ENCODE results near the gene GUCD1. TPM values are rescaled to one million over a fixed set of nuclear protein-coding genes. Genes with fewer than 3 reads are reported as not detected.

GUCD1 gene
- total and polyA plus RNA-seq, 9 of the 15 experiments (the other 6 are each of a cell fraction or from before 2014, with no cell fraction given): 31.5 to 67.8 (median 50.3) TPM

GRCh38 chr22:24566899-24567511 lies 12.1 kb upstream of the GUCD1 start (continued):
- TF ChIP-seq, protein P1, sequence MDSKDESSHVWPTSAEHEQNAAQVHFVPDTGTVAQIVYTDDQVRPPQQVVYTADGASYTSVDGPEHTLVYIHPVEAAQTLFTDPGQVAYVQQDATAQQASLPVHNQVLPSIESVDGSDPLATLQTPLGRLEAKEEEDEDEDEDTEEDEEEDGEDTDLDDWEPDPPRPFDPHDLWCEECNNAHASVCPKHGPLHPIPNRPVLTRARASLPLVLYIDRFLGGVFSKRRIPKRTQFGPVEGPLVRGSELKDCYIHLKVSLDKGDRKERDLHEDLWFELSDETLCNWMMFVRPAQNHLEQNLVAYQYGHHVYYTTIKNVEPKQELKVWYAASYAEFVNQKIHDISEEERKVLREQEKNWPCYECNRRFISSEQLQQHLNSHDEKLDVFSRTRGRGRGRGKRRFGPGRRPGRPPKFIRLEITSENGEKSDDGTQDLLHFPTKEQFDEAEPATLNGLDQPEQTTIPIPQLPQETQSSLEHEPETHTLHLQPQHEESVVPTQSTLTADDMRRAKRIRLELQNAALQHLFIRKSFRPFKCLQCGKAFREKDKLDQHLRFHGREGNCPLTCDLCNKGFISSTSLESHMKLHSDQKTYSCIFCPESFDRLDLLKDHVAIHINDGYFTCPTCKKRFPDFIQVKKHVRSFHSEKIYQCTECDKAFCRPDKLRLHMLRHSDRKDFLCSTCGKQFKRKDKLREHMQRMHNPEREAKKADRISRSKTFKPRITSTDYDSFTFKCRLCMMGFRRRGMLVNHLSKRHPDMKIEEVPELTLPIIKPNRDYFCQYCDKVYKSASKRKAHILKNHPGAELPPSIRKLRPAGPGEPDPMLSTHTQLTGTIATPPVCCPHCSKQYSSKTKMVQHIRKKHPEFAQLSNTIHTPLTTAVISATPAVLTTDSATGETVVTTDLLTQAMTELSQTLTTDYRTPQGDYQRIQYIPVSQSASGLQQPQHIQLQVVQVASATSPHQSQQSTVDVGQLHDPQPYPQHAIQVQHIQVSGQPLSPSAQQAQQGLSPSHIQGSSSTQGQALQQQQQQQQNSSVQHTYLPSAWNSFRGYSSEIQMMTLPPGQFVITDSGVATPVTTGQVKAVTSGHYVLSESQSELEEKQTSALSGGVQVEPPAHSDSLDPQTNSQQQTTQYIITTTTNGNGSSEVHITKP (IDR thresholded peaks at IDR 0.05; ENCODE audit: partially characterized antibody): no peak

GRCh38 chr22:24565077-24565476 lies 10.1 kb upstream of the GUCD1 start:
- FAIRE-seq (no peak), DNase-seq (ENCODE audit: extremely low read depth in 1 of 4, low spot score in 3 of 4) (no peak), ATAC-seq (no peak)
- no peaks in the 10 kb centered on the region for H3K27me3 ChIP-seq (ENCODE audit: control insufficient read depth in 2 of 2, insufficient read depth in 2 of 2, low read length in 2 of 2)
- peaks cover 80% of the 10 kb centered on the region; the same call in 2 of the 3 replicates for H3K36me3 ChIP-seq (ENCODE audit: control insufficient read depth, insufficient read depth, low read length)
- H3K9me1 ChIP-seq (ENCODE audit: control insufficient read depth, insufficient read depth, low read length): no peaks in the 10 kb centered on the region
- in situ Hi-C loops (cut with MboI) (no loop called here), intact Hi-C loops (cut with micrococcal nuclease) (no loop called here)
- H3K79me2 ChIP-seq (ENCODE audit: control insufficient read depth, insufficient read depth, low read length): peaks cover 76% of the 10 kb centered on the region
- H3K27ac ChIP-seq (ENCODE audit: extremely low read depth, low read depth, low read length): no peak overlapping the region
- CTCF ChIA-PET (ENCODE audit: low intra/inter-chr PET ratio): no interaction called here
- H3K4me1 ChIP-seq (replicated peaks in 1 of 2; ENCODE audit: control insufficient read depth in 2 of 2, insufficient read depth in 2 of 2, low read length in 2 of 2): peaks cover 0 to 4% of the 10 kb centered on the region in 2 experiments; a peak in 2 of 5 replicates
- H4K20me1 ChIP-seq (replicated peaks; ENCODE audit: control insufficient read depth, insufficient read depth, low read length): peaks cover 13% of the 10 kb centered on the region
- H3K9me3 ChIP-seq (replicated peaks; ENCODE audit: control insufficient read depth, insufficient read depth, low read depth, low read length): no peaks in the 10 kb centered on the region
- no peak overlapping the region for H3K9ac ChIP-seq (ENCODE audit: insufficient read depth in 1 of 2, low read depth in 2 of 2, low read length in 2 of 2)
- no peak overlapping the region for H3K4me3 ChIP-seq
- WGBS (ENCODE audit: insufficient coverage, low coverage, missing lambda C conversion rate): 92% methylated on average over 2 of the region's 2 CpGs
- POLR2A ChIA-PET: interaction anchor here (0.9 to 1.1 kb wide), 2 partner anchors 9 to 10 kb away, joined by 3 read pairs; partner anchors contain the start of gene GUCD1
- no TSS peak for BruUV-seq (replicated peaks)
- no peak overlapping the region for H2AFZ ChIP-seq (ENCODE audit: low read depth, low read length)
- no peak overlapping the region for H3K4me2 ChIP-seq (ENCODE audit: insufficient read depth, low read length)
- TF ChIP-seq ESRRA (IDR thresholded peaks at IDR 0.05; ENCODE audit: borderline replicate concordance, low read depth) (no peak), CBX8 (IDR thresholded peaks at IDR 0.05; ENCODE audit: borderline replicate concordance, extremely low read depth, low read depth, low read length, poor library complexity, severe bottlenecking) (no peak), SREBF1 (IDR thresholded peaks at IDR 0.05; ENCODE audit: borderline replicate concordance, low read depth, low read length) (no peak), PHB2 (IDR thresholded peaks at IDR 0.05; ENCODE audit: low read depth) (no peak), NRF1 (conservative IDR thresholded peaks at IDR 0.05 in 1 of 2, IDR thresholded peaks at IDR 0.05 in 1 of 2) (no peak), NEUROD1 (IDR thresholded peaks at IDR 0.05; ENCODE audit: borderline replicate concordance, low read depth, low read length, partially characterized antibody) (no peak), ZNF75A (CRISPR knock-in tag; IDR thresholded peaks at IDR 0.05) (no peak), HDAC6 (IDR thresholded peaks at IDR 0.05; ENCODE audit: low read depth, low read length) (no peak), TARDBP (IDR thresholded peaks at IDR 0.05) (no peak), HDGF (IDR thresholded peaks at IDR 0.05) (no peak), E2F4 (CRISPR knock-in tag; IDR thresholded peaks at IDR 0.05; ENCODE audit: low read depth) (no peak), FOXA1 (IDR thresholded peaks at IDR 0.05; ENCODE audit: borderline replicate concordance) (no peak), NKRF (IDR thresholded peaks at IDR 0.05; ENCODE audit: borderline replicate concordance) (no peak)
